Activated CD4-positive, alpha-beta T cell treated with anti-CD3 and anti-CD28 coated beads, Interleukin-2, Interleukin-4, amounts not matched to agents 100 ng/mL and 50 ng/mL, durations not matched to agents 16 hours and 8 hours (primary cell): Measurements from ENCODE around the gene OR10A3.

ENCODE experiments used
- DNase-seq: peaks from one replicate; pipeline ENCODE4 v3.0.0-alpha.2; 2020; ENCODE audit warnings: low spot score

OR10A3 gene

GRCh38 chr11:7936615-7937014 is 4.9 kb downstream of the OR10A3 start:
- DNase-seq = no peak

DNA sequence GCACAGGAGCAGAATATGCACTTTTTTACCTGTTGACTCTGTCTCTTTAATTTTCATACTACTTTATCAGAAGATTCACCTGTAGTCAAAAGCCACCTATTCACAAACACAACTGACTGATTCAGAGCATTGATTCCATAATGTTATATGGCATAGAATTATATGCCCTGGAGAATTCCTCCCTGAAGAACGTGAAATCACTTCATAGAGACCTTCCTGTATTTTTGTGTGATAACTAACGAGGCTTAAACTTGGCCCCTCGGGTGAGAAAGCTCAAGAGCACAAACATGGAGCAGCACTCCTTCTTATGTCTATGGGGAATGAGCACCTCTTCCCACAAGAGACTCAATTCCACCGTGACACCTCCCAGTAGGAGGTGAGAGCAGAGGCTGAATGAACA is 10.3 kb downstream of the OR10A3 start, which contains the start of gene OR10A6:
OR10A6 (minus strand) TSS at position 101 of the 400 bp plus-strand sequence. CDS start 2,606 bp downstream, outside the sequence.
- no peak for DNase-seq

GRCh38 chr11:7927635-7928034 is 13.9 kb downstream of the OR10A3 start:
- DNase-seq = peak; percentile 28

DNA sequence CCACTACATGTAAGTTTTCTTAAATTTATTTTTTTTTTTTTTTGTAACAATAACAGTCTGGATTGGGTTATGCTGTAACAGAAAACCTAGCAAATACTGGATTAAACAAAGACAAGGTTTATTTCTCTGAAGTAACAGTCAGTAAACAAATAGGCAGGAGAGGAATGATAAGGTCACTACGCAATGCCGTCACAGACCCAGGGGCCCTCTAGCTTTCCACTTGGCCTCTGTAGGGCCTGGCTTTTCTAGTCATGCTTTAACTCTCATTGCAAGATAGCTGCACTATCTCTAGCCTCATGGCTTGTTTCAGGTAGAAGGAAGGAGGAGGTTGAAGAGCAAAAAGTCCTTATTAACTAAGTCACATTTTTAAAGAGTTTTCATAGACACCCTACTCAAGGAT is 17.0 kb downstream of the OR10A3 start:
- DNase-seq = no peak

- DNase-seq = no peak
These were observed 23.4 kb downstream of the OR10A3 start for GRCh38 chr11:7918141-7918540.

DNA sequence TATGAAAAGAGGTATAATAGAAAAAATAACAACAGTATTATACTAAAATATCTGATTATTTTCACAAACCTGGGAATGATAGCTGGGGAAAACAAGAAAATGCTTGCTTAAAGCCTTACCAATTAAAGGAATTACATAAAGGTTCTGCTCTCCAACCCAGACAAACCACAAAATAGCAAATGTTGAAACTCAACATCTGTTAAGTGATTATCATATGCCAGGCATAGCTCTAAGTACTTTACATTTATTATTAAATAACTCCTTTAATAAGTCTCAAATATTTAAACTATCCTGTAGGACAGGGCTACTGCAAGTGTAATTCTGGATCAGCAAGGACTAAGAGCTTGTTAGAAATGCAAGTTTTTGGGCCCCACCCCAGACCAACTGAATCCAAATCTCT is 30.5 kb downstream of the OR10A3 start:
- no peak for DNase-seq

DNA sequence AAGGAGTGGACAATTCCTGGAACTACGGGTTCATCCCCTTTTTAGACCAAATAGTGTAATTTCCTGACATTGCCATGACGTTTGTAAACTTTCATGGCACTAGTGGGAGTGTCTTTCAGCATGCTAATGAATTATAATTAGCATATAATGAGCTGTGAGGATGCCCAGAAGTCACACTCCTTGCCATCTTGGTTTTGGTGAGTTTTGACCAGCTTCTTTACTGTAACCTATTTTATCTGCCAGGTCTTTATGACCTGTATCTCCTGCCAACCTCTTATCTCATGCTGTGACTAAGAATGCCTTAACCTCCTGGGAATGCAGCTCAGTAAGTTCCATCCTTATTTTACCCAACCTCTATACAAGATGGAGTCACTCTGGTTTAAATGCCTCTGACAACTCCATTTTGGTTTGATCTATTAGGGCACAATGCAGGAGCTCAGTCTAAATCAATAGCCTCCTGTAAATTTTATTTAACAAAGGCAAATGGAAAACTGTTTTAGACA is 31.2 kb downstream of the OR10A3 start:
- DNase-seq = no peak

GRCh38 chr11:7909585-7910285 is 31.8 kb downstream of the OR10A3 start:
- no peak for DNase-seq

DNA sequence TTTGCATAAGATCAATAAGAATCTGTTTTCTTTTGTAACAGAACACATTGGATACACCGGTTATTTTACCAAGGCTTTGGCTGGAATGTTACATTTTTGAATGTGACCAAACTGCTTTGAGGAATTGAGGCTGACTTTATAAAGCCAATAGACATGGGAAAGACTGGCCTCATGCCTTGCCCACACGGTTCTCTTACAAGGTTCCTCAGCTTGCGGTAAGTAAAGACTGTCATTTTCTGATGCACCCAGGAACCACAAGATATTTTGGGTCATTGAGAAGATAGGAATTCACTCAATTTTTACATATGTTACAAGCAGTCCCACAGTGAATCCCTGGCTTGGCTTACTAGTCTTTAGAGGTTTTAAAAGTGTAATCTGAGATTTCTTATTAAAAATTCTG is 34.4 kb downstream of the OR10A3 start:
- no peak for DNase-seq

DNA sequence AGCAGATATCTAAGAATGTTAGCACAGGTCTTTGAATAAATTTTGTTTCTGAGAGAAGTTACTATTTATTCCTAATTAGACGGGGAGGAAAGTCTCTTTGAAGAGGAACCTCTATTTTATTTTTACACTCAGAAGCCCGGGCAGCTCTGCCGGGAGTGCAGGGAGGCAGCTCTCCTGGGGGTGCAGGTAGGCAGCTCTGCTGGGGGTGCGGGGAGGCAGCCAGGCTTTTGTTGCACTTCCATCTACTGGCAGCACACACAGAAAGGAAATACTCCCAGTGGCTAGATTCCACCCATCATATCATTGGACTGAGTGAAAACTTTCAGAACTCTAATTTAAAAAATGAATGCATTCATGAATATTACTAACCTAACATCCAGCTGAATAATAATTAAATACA is 35.0 kb downstream of the OR10A3 start:
- DNase-seq = no peak

DNA sequence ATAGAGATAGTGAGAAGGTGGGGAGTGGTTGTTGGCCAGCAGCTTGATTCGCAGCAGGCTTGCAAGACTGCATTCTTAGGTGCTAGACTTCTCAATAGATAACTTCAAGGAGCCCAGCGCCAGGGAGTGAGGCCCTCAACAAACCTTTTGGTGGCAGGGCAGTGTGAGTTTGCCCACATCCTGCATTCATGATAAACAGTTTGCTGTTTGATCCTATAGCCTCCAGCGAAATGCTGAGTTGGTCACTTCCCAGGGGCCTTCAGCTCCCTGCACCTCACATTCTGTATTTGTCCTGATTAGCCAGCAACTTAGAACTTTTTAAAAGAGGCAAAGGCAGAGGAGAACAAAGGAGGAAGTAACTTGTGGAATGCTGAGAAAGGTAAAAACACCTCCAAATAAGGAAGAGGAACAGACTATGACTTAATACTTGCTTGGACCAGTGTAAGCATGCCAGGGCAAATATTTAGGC is 35.5 kb downstream of the OR10A3 start:
- DNase-seq = no peak

- no peak for DNase-seq
These were observed 36.0 kb downstream of the OR10A3 start for GRCh38 chr11:7905549-7905948.

- no peak for DNase-seq
These were observed 36.6 kb downstream of the OR10A3 start for GRCh38 chr11:7904917-7905316.

DNA sequence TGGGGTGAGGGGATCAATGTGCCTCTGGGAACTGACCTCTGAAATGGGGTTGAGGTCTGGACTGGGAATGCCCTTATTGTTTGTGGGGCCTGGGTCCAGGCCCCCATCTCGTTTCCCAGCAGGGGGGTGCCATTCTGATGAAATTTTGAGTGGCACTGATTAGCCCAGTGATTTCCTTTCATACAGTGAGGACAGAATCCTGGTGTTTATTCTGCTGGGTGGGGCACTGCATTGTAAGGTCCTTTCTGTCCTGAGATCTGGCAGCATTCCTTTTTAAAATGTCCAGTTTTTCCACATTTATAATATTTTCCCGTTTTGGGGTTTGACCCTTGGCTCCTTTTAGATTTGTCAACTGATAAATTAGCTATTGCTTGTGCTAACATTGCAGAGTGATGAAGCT is 37.6 kb downstream of the OR10A3 start:
- no peak for DNase-seq

DNA sequence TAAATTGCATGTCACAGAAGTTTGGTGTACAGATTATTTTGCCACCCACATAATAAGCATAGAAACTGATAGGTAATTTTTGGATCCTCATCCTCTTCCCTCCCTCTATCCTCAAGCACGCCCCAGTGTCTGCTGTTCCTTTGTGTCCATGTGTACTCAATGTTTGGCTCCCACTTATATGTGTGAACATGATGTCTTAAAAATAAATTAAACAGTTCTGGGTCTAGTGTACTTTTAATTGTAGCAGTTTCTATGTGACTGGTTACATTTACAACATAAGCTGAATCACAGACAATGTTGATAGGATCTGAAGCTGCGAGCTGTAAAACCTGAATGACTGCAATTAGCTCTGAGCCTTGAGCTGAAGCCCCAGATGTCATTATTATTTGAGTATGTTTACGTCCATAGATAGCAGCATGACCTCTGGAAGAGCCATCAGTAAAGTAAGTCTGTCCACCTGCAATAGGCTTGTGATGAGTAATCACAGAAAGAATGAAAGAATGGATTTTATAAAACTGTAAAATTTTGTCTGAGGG is 40.1 kb downstream of the OR10A3 start:
- no peak for DNase-seq

- no peak for DNase-seq
These were observed 40.8 kb downstream of the OR10A3 start for GRCh38 chr11:7900686-7901085.

- no peak for DNase-seq
These were observed 42.1 kb downstream of the OR10A3 start for GRCh38 chr11:7899418-7899817.

DNA sequence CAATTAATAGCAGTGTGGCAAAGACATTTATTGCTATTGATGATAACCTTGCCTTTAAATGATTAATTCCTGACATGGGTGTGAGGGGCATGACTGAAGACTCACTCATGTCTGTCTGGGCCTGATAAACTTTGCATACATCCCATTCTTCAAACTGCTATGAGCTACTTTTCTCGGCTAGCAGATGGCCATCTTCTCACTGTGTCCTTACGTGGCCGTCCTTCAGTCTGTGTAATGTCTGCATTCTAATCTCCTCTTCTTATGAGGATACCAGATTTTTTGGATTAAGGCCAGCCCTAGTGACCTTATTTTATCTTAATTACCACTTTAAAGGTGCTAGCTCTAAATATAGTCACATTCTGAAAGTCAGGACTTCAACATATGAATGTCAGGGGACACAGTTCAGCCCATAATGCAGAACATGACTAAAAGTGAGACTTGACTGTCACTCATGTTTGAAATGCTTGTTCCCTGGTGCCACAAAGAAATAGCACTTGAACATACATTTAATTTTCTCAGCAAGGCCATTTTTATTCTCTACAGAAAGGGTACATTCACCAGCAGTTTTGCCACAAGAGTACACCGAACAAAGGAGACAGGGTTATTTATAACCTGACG is 42.7 kb downstream of the OR10A3 start:
- no peak for DNase-seq

DNA sequence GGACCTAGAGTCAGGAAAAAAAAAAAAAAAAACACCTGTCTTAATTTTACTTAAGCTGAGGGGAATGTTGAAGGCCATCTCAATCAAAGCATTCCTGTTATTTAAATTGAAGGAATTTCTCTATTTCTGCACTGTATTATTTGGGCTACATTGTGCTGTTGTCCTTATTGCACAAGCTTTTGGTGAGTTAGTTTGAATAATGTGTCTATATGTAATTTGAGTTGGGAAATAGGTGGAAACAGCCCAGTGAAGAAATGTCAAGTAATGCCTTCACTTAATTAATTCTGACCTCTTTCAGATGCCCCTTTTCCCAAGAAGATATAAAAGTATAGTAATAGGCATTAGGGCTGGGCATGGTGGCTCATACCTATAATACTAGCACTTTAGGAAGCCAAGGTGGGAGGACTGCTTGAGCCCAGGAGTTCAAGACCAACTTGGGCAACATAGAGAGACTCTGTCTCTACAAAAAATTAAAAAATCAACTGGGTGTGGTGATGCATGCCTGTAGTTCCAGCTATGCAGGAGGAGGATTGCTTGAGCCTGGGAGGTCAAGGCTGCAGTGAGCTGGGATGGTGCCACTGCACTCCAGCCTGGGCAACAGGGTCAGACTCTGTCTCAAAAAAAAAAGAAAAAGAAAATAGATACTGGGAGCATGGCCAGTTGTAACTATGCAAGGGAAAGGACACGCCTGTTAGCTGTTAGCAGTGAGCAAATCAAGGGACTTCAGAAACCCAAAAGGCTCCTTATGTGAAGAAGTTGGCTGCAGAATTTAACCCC is 45.3 kb downstream of the OR10A3 start:
- no peak for DNase-seq

- DNase-seq = no peak
These were observed 47.3 kb downstream of the OR10A3 start for GRCh38 chr11:7894251-7894650.

- DNase-seq = no peak
These were observed 47.7 kb downstream of the OR10A3 start for GRCh38 chr11:7893796-7894195.

- peak; percentile 51 for DNase-seq
These were observed 48.7 kb downstream of the OR10A3 start for GRCh38 chr11:7892840-7893254.
